ENCODE data around the gene HOXB5. TPM values are rescaled to one million over a fixed set of nuclear protein-coding genes. Genes with fewer than 3 reads are reported as not detected.

HOXB5 gene
- total and polyA plus RNA-seq, 4 donors, result 2.9 to 116 (median 56.0) TPM

DNA sequence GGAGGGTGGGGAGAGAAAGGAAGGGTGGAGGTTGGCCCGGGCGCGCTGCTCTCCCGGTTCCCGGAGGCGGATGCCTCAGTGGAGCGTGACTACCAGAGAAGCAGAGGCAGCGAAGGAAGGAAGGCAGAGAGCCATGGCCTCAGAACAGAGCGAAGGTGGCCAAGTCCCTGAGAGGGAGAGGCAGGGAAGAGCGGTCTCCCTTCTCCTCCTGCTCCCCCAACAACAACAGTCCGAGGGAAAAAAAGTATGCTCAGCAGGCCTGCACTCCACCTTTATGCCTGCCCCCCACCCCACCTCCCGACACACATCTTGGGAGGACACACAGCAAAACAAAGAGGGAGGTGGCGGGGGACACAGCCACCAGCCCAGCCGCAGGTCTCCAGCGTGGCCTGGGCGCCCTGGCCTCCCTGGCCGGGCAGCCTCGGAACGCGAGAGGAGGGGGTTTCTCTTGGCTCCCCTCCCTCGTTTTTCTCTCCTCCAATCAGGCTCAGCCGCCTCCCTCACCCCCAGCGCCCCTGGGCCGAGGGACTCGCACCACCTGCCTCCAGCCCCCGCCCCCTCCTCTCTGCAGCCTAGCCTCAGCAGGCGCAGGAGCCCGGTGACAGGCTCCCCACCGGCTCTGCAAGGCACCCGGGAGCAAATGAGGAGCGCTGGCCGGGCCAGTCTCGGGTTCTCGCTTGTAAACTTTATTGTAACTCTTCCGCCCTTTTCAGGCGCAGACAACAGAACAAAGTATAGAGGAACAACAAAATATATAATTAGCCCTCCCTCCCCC is 18.3 kb upstream of the HOXB5 start:
- Histone ChIP-seq H3K9me3 (ENCODE audit: control insufficient read depth, insufficient read depth, low read length) (no peaks in the 10 kb centered on the region), H3K4me3 (ENCODE audit: low read depth, low read length) (peak overlapping the region; percentile 65), H3K27ac (ENCODE audit: low read depth, low read length) (peak overlapping the region; percentile 99), H3K27me3 (ENCODE audit: control insufficient read depth, insufficient read depth, low read length) (peaks cover 2% of the 10 kb centered on the region), H3K4me1 (ENCODE audit: control insufficient read depth, insufficient read depth, low read length) (peaks cover 46% of the 10 kb centered on the region), H3K36me3 (ENCODE audit: control insufficient read depth, insufficient read depth, low read length) (peaks cover 21% of the 10 kb centered on the region)
- WGBS (ENCODE audit: insufficient coverage), result 2% methylated on average over 33 of the region's 36 CpGs
- DNase-seq (ENCODE audit: low read depth in 4 of 6, low spot score in 6 of 6), result peak in 2 of 6 donors; percentile 82 to 97

DNA sequence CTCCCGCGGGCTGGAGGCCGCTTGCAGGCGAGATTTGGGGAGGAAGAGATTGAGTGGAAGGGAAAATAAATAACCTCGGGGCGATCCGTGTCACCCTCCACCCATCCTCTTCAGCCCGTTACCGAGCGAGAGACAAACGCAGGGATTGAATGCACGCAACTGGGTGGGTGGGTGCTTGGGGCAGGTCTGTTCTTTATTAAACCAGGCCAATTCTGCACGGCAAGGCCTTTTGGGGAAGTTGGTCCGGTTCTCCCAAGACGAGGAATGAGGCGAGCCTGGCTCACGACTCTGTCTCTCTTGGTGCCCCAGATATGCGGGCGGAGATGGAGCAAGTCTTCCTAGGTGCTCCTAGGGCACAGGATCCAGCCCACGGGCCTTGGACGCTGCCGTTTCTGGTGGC is 17.6 kb upstream of the HOXB5 start:
- H3K36me3 ChIP-seq (ENCODE audit: control insufficient read depth, insufficient read depth, low read length), result peaks cover 21% of the 10 kb centered on the region
- H3K9me3 ChIP-seq (ENCODE audit: control insufficient read depth, insufficient read depth, low read length), result no peaks in the 10 kb centered on the region
- H3K27me3 ChIP-seq (ENCODE audit: control insufficient read depth, insufficient read depth, low read length), result no peaks in the 10 kb centered on the region
- no peak for DNase-seq (ENCODE audit: low read depth in 4 of 6, low spot score in 6 of 6)
- peaks cover 44% of the 10 kb centered on the region for H3K4me1 ChIP-seq (ENCODE audit: control insufficient read depth, insufficient read depth, low read length)
- peak overlapping the region; percentile 99 for H3K27ac ChIP-seq (ENCODE audit: low read depth, low read length)
- 0% methylated on average over 14 of the region's 22 CpGs for WGBS (ENCODE audit: insufficient coverage)
- H3K4me3 ChIP-seq (ENCODE audit: low read depth, low read length), result peak overlapping the region; percentile 65

DNA sequence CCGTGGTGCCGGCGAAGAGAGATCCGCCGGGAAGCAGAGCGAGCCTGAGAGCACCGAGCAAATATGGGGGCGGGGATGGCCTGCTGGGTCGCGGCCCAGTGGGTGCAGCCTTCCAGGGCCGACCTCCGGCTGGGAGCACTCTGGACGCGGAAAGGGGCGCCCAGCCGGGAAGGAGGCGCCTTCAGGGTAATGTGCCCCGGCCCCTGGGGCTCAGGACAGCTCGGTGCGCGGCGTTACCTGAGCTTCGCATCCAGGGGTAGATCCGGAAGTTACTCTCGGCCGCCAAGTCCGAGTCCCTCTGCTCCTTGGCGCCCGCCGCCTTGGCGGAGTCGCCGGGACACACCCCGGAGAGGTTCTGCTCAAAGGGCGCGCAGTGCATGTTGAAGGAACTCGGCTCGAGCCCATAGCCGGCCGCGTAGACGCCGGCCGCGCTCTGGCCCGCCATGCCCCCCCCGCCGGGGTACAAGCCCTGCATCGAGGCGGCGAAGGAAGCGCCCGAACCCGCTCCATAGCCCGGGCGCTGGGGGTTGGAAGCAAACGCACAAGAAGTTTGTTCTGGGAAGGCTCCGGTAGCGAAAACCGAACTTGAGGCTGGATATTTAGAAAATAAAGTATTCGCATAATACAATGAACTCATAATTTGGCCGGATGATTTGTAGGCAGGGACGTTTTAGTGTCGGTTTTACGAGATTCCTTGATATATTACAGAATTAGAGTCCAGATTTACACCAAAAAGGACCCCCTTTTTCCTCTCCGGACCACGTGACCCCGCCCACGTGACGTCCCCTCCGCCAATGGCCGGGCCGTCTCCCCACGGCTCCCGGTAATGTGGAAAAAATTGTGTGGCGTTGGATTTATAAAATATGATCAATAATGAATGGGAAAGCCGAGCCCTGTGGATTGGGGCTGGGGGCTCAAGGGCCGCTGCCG is 17.0 kb upstream of the HOXB5 start, which contains the start of gene HOXB7:
TSS of gene HOXB7 (minus strand) at position 736 of the 930 bp plus-strand sequence. CDS start at position 637, 99 bp downstream.
- peaks cover 23% of the 10 kb centered on the region for H3K36me3 ChIP-seq (ENCODE audit: control insufficient read depth, insufficient read depth, low read length)
- peak within 1 kb of the TSS; percentile 99 for H3K27ac ChIP-seq (ENCODE audit: low read depth, low read length)
- H3K4me1 ChIP-seq (ENCODE audit: control insufficient read depth, insufficient read depth, low read length), result peaks cover 44% of the 10 kb centered on the region
- DNase-seq (ENCODE audit: low read depth in 4 of 6, low spot score in 6 of 6), result peak in 4 of 6 donors; percentile 81 to 97 (median 89)
- WGBS (ENCODE audit: insufficient coverage), result under 1% methylated on average over 63 of the region's 79 CpGs
- H3K27me3 ChIP-seq (ENCODE audit: control insufficient read depth, insufficient read depth, low read length), result no peaks in the 10 kb centered on the region
- H3K9me3 ChIP-seq (ENCODE audit: control insufficient read depth, insufficient read depth, low read length), result no peaks in the 10 kb centered on the region
- peak within 1 kb of the TSS; percentile 65 for H3K4me3 ChIP-seq (ENCODE audit: low read depth, low read length)

DNA sequence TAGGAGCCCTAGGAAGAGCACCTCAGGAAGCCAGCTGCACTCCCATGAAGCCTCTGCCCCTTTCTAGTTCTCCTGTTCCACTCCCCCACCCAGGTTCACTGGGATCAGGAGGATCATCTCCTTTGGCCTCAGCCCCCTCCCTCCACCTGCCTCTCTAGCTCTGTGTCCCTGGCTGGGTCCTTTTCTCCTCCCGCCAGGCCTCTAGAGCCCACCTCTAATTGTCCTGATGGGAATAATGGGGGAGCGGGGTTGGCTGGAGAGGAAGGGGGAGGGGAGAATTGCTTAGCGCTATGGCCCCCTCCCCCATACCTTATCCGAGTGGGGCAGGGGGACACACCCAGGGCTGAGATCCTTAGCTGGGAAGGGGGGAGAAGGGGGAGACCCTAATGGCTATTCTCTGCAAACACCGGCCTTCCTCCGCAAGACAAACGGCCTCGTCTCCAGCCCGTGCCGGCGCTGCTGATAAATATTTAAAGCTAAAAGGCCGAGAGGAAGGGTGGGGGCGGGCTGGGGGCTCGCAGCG is 16.2 kb upstream of the HOXB5 start:
- DNase-seq (ENCODE audit: low read depth in 4 of 6, low spot score in 6 of 6), result peak in 2 of 6 donors; percentile 35 to 92
- peak overlapping the region; percentile 99 for H3K27ac ChIP-seq (ENCODE audit: low read depth, low read length)
- peak overlapping the region; percentile 65 for H3K4me3 ChIP-seq (ENCODE audit: low read depth, low read length)
- H3K4me1 ChIP-seq (ENCODE audit: control insufficient read depth, insufficient read depth, low read length), result peaks cover 48% of the 10 kb centered on the region
- no peaks in the 10 kb centered on the region for H3K9me3 ChIP-seq (ENCODE audit: control insufficient read depth, insufficient read depth, low read length)
- H3K27me3 ChIP-seq (ENCODE audit: control insufficient read depth, insufficient read depth, low read length), result no peaks in the 10 kb centered on the region
- peaks cover 23% of the 10 kb centered on the region for H3K36me3 ChIP-seq (ENCODE audit: control insufficient read depth, insufficient read depth, low read length)
- WGBS (ENCODE audit: insufficient coverage), result 3% methylated on average over 8 of the region's 15 CpGs

DNA sequence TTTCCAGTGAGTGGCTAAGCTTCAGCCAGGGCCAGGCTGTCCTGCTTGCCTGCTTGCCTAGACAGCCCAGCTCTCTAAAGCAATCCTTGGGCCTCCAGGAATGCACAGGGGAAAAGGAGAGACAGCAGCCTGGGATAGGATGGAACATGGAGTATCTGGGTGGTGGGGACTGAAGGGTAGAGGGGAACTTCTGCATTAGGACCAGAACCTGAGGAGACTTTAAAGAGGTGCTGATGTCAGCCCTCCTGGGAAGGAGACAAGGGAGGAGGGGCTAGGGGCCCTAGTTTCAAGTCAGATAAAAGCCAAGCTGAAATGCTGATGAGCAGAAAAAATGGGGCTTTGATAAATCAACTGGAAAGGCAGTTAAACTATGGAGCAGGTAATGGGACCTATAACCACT is 15.5 kb upstream of the HOXB5 start:
- no peaks in the 10 kb centered on the region for H3K27me3 ChIP-seq (ENCODE audit: control insufficient read depth, insufficient read depth, low read length)

DNA sequence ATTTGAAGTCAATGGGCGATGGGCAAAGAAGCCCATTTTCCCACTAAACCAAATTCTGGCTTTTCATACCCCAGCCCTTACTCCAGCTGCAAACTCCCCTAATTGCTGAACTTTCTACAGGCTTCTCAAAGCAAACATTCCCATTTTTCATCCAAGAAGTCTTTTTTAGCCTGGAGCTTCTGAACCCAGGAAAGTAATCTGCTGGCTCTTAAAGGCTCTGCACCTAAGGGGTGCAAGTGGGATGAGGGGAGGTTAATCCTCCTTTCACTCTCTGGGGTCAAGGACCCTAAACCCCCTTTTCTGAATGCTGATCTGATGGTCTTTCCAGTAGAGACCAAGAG is 14.9 kb upstream of the HOXB5 start:
- WGBS (ENCODE audit: insufficient coverage), result no CpG with 5 or more reads among the region's 1 CpG

More for the DNA sequence above, 15.5 kb upstream of the HOXB5 start:
- peaks cover 44% of the 10 kb centered on the region for H3K4me1 ChIP-seq (ENCODE audit: control insufficient read depth, insufficient read depth, low read length)
- peak in 1 of 6 donors; percentile 87 for DNase-seq (ENCODE audit: low read depth in 4 of 6, low spot score in 6 of 6)
- peak overlapping the region; percentile 65 for H3K4me3 ChIP-seq (ENCODE audit: low read depth, low read length)
- H3K9me3 ChIP-seq (ENCODE audit: control insufficient read depth, insufficient read depth, low read length), result no peaks in the 10 kb centered on the region
- peaks cover 23% of the 10 kb centered on the region for H3K36me3 ChIP-seq (ENCODE audit: control insufficient read depth, insufficient read depth, low read length)
- peak overlapping the region; percentile 99 for H3K27ac ChIP-seq (ENCODE audit: low read depth, low read length)

DNA sequence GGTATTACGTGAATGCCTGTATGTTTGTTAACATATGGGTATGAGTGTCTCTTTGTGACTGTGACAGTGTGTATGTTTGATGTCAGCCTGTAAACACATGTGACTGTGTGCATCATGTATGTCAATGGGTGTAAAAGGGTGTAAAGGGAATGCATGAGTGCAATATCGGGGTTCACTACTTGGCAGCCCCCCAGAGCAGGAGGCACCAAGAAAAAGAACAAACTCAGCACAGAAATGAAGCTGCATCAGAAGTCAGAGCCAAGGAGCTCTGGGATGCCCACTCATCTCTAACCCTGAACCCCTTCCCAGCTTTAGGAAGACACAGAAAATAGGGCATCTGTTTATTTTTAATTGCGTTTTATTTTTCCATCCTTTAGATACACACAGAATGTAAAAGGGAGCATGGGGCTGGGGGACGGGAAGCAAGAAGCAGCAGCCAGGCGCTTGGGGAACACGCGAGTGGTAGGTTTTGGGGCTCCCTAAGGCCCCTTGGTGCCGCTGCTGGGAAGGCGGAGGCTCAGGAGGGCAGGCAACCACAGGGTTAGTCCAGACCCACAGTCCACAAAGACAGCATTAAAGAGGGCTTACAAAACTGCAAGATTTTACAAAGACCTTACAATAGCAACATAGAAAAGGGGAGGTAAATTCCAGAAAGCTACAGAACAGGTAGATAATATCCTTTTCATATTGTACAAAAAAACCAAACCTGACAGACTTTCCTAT is 13.5 kb upstream of the HOXB5 start:
- H3K4me3 ChIP-seq (ENCODE audit: low read depth, low read length), result peak overlapping the region; percentile 94
- DNase-seq (ENCODE audit: low read depth in 4 of 6, low spot score in 6 of 6), result peak in 1 of 6 donors; percentile 73
- no peaks in the 10 kb centered on the region for H3K9me3 ChIP-seq (ENCODE audit: control insufficient read depth, insufficient read depth, low read length)
- peaks cover 19% of the 10 kb centered on the region for H3K36me3 ChIP-seq (ENCODE audit: control insufficient read depth, insufficient read depth, low read length)
- H3K4me1 ChIP-seq (ENCODE audit: control insufficient read depth, insufficient read depth, low read length), result peaks cover 50% of the 10 kb centered on the region
- WGBS (ENCODE audit: insufficient coverage), result 34% methylated on average over 4 of the region's 9 CpGs
- H3K27me3 ChIP-seq (ENCODE audit: control insufficient read depth, insufficient read depth, low read length), result no peaks in the 10 kb centered on the region
- peak overlapping the region; percentile 99 for H3K27ac ChIP-seq (ENCODE audit: low read depth, low read length)

More for the DNA sequence above, 14.9 kb upstream of the HOXB5 start:
- H3K4me1 ChIP-seq (ENCODE audit: control insufficient read depth, insufficient read depth, low read length), result peaks cover 44% of the 10 kb centered on the region
- H3K27me3 ChIP-seq (ENCODE audit: control insufficient read depth, insufficient read depth, low read length), result no peaks in the 10 kb centered on the region
- H3K4me3 ChIP-seq (ENCODE audit: low read depth, low read length), result peak overlapping the region; percentile 65
- no peaks in the 10 kb centered on the region for H3K9me3 ChIP-seq (ENCODE audit: control insufficient read depth, insufficient read depth, low read length)
- peaks cover 23% of the 10 kb centered on the region for H3K36me3 ChIP-seq (ENCODE audit: control insufficient read depth, insufficient read depth, low read length)
- peak overlapping the region; percentile 99 for H3K27ac ChIP-seq (ENCODE audit: low read depth, low read length)
- peak in 2 of 6 donors; percentile 29 to 70 for DNase-seq (ENCODE audit: low read depth in 4 of 6, low spot score in 6 of 6)

DNA sequence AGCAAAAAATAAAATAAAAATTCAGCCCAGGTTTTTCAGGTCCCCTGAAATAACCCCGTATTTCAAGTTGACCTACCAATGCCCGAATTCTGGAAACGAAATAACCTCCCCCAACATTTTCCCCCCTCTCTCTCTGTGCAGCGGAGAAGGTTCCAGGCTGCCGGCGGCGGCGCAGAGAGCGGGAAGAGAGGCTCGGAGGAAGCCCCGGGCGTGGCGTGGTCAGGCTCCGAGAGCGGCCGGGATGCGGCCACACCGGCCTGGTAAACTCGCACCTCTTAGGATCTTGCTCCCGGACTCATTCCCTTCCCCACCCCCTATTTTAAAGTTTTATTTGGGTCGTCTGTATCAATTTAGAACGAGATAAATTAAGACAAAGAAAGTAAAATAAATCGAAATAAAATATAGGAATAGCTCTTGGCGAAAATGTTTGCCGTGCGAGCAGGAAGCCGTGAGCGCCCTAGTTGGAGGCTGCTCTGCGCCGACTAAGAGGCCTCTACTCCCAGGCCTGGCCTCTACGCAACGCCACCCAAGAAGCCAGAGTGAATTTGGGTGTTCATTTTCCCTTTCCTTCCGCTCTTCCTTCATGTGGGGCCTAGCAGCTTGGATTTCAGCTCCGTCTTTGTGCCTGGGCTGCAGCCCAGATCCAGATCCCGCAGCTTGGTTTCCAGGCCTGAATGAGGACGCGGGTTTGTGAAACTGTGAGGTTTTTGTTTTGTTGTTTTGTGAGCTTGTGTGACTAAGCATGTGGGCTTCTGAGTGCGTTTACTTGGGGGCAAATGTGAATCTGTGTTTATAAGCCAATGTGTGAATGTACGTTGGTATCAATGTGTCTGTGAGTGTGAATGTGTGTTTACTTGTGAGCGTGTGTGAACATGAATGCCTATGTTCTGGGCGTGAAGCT is 12.7 kb upstream of the HOXB5 start:
- Histone ChIP-seq H3K9me3 (ENCODE audit: control insufficient read depth, insufficient read depth, low read length) (no peaks in the 10 kb centered on the region), H3K27ac (ENCODE audit: low read depth, low read length) (peak overlapping the region; percentile 99), H3K36me3 (ENCODE audit: control insufficient read depth, insufficient read depth, low read length) (peaks cover 14% of the 10 kb centered on the region), H3K27me3 (ENCODE audit: control insufficient read depth, insufficient read depth, low read length) (no peaks in the 10 kb centered on the region), H3K4me1 (ENCODE audit: control insufficient read depth, insufficient read depth, low read length) (peaks cover 51% of the 10 kb centered on the region), H3K4me3 (ENCODE audit: low read depth, low read length) (peak overlapping the region; percentile 94)
- 17% methylated on average over 24 of the region's 41 CpGs for WGBS (ENCODE audit: insufficient coverage)
- DNase-seq (ENCODE audit: low read depth in 4 of 6, low spot score in 6 of 6), result peak in 2 of 6 donors; percentile 72 to 76

Data from spinal cord (tissue), 10 donors.